ENCODE measurements around the gene RET. TPM values are rescaled to one million over a fixed set of nuclear protein-coding genes. Genes with fewer than 3 reads are reported as not detected.

Gene RET
- total RNA-seq, 6 donors from 2014 or later, result 0.11 to 0.98 (median 0.30) TPM; not detected in 1

GRCh38 chr10:43079856-43080255 is 3.0 kb downstream of the RET start:
- Histone ChIP-seq H3K4me3 (no peak overlapping the region), H3K4me1 (peaks cover 14 to 31% (median 17%) of the 10 kb centered on the region in 4 donors), H3K9me3 (no peaks in the 10 kb centered on the region), H3K27me3 (peaks cover 0 to 37% (median 11%) of the 10 kb centered on the region in 4 donors), H3K27ac (no peak overlapping the region), H3K36me3 (no peaks in the 10 kb centered on the region)
- ATAC-seq (ENCODE audit: low FRiP score in 2 of 2), result no peak
- DNase-seq, result peak in 1 of 2 donors; percentile 35
- TF ChIP-seq CTCF (IDR thresholded peaks at IDR 0.05) (no peak), POLR2AphosphoS5 (IDR thresholded peaks at IDR 0.05) (no peak), POLR2A (IDR thresholded peaks at IDR 0.05) (no peak), EP300 (IDR thresholded peaks at IDR 0.05) (no peak)
- 69 to 71% methylated on average over 2 to 3 of the region's 3 CpGs for WGBS, 2 donors

- TF ChIP-seq POLR2AphosphoS5 (IDR thresholded peaks at IDR 0.05), result no peak
- TF ChIP-seq POLR2A (IDR thresholded peaks at IDR 0.05), result no peak
- no peak for TF ChIP-seq EP300 (IDR thresholded peaks at IDR 0.05)
- no peak for TF ChIP-seq CTCF (IDR thresholded peaks at IDR 0.05)
- Histone ChIP-seq H3K27ac (no peak overlapping the region), H3K4me3 (no peak overlapping the region), H3K9me3 (no peaks in the 10 kb centered on the region), H3K4me1 (peaks cover 6 to 17% (median 7%) of the 10 kb centered on the region in 4 donors), H3K27me3 (peaks cover 0 to 16% (median 4%) of the 10 kb centered on the region in 4 donors), H3K36me3 (no peaks in the 10 kb centered on the region)
- ATAC-seq (ENCODE audit: low FRiP score in 2 of 2) (no peak), DNase-seq (peak in 1 of 2 donors; percentile 32)
- WGBS, 2 donors, result 72% methylated on average over 3 of the region's 4 CpGs; no CpG with 5 or more reads in 1 of the 2 donors
Measured at GRCh38 chr10:43082087-43082486, 5.2 kb downstream of the RET start.

GRCh38 chr10:43082746-43083145 is 5.9 kb downstream of the RET start:
- Histone ChIP-seq H3K4me3 (no peak overlapping the region), H3K27me3 (peaks cover 0 to 9% (median 3%) of the 10 kb centered on the region in 4 donors), H3K9me3 (no peaks in the 10 kb centered on the region), H3K27ac (no peak overlapping the region), H3K36me3 (no peaks in the 10 kb centered on the region), H3K4me1 (peaks cover 1 to 10% (median 1%) of the 10 kb centered on the region in 4 donors)
- 45 to 46% methylated on average over 7 of the region's 7 CpGs for WGBS, 2 donors
- TF ChIP-seq CTCF (IDR thresholded peaks at IDR 0.05), result no peak
- no peak for TF ChIP-seq POLR2AphosphoS5 (IDR thresholded peaks at IDR 0.05)
- no peak for TF ChIP-seq POLR2A (IDR thresholded peaks at IDR 0.05)
- no peak for TF ChIP-seq EP300 (IDR thresholded peaks at IDR 0.05)
- ATAC-seq (ENCODE audit: low FRiP score in 2 of 2), result no peak
- no peak for DNase-seq

GRCh38 chr10:43083764-43084163 is 6.9 kb downstream of the RET start:
- Histone ChIP-seq H3K4me1 (peaks cover 0 to 7% (median 0%) of the 10 kb centered on the region in 4 donors), H3K27me3 (peaks cover 0 to 4% (median 1%) of the 10 kb centered on the region in 4 donors), H3K9me3 (no peaks in the 10 kb centered on the region), H3K36me3 (no peaks in the 10 kb centered on the region), H3K27ac (no peak overlapping the region), H3K4me3 (no peak overlapping the region)
- TF ChIP-seq EP300 (IDR thresholded peaks at IDR 0.05) (no peak), CTCF (IDR thresholded peaks at IDR 0.05) (no peak)
- ATAC-seq (ENCODE audit: low FRiP score in 2 of 2) (no peak), DNase-seq (no peak)
- 45 to 54% methylated on average over 5 of the region's 5 CpGs for WGBS, 2 donors

GRCh38 chr10:43084812-43085211 is 7.9 kb downstream of the RET start:
- ATAC-seq (ENCODE audit: low FRiP score in 2 of 2) (no peak), DNase-seq (no peak)
- no peaks in the 10 kb centered on the region for H3K9me3 ChIP-seq
- WGBS, 2 donors, result 64 to 86% methylated on average over 7 to 9 of the region's 9 CpGs
- H3K4me1 ChIP-seq, result peaks cover 0 to 7% (median 0%) of the 10 kb centered on the region in 4 donors
- no peaks in the 10 kb centered on the region for H3K27me3 ChIP-seq
- H3K4me3 ChIP-seq, result no peak overlapping the region
- no peak overlapping the region for H3K27ac ChIP-seq
- TF ChIP-seq CTCF (IDR thresholded peaks at IDR 0.05), result no peak
- no peak for TF ChIP-seq EP300 (IDR thresholded peaks at IDR 0.05)
- TF ChIP-seq POLR2A (IDR thresholded peaks at IDR 0.05), result no peak
- no peak for TF ChIP-seq POLR2AphosphoS5 (IDR thresholded peaks at IDR 0.05)
- no peaks in the 10 kb centered on the region for H3K36me3 ChIP-seq
